Hypothalamus (tissue), 51 donors: ENCODE measurements around the gene ARHGEF37.
"Not testable (repeated sequence)": the region's sequence is repeated elsewhere in the genome, so short reads cannot be mapped to it uniquely, and the experiment has no call there.

Experiments used
- DNase-seq, 51 donors: peaks; one replicate each; lab custom pipeline; 2025; lab: John Stamatoyannopoulos, UW

ARHGEF37 gene

GRCh38 chr5:149563466-149563865 is 17.8 kb upstream of the ARHGEF37 start:
- DNase-seq, result no peak

GRCh38 chr5:149564542-149565140 is 16.7 kb upstream of the ARHGEF37 start:
- peak in 10 of 51 donors; percentile 6 to 74 (median 14) for DNase-seq

- DNase-seq, result no peak
These were observed 14.1 kb upstream of the ARHGEF37 start for GRCh38 chr5:149567226-149567625.

- DNase-seq, result no peak
These were observed 9.1 kb upstream of the ARHGEF37 start for GRCh38 chr5:149572170-149572569.

- peak in 1 of 51 donors; percentile 9 for DNase-seq
These were observed 8.6 kb upstream of the ARHGEF37 start for GRCh38 chr5:149572576-149573231.

GRCh38 chr5:149575131-149575530 is 6.2 kb upstream of the ARHGEF37 start:
- no peak for DNase-seq

- DNase-seq, result no peak
These were observed 5.3 kb upstream of the ARHGEF37 start for GRCh38 chr5:149576021-149576420.

- DNase-seq, result no peak
These were observed 2.4 kb upstream of the ARHGEF37 start for GRCh38 chr5:149578896-149579295.

- DNase-seq, result peak in 1 of 51 donors; percentile 66
These were observed 498 bp upstream of the ARHGEF37 start for GRCh38 chr5:149580808-149581191.

- DNase-seq, result peak in 14 of 51 donors; percentile 3 to 72 (median 15)
These were observed 852 bp downstream of the ARHGEF37 start for GRCh38 chr5:149581931-149582768.

GRCh38 chr5:149583394-149583793 is 2.1 kb downstream of the ARHGEF37 start:
- peak in 32 of 51 donors; percentile 8 to 78 (median 34) for DNase-seq

- DNase-seq, result peak in 1 of 51 donors; percentile 42
These were observed 2.8 kb downstream of the ARHGEF37 start for GRCh38 chr5:149584121-149584520.

- no peak for DNase-seq
These were observed 4.6 kb downstream of the ARHGEF37 start for GRCh38 chr5:149585910-149586309.

- DNase-seq, result no peak
These were observed 5.5 kb downstream of the ARHGEF37 start for GRCh38 chr5:149586708-149587318.

- no peak for DNase-seq
These were observed 7.6 kb downstream of the ARHGEF37 start for GRCh38 chr5:149588936-149589335.

- DNase-seq, result no peak
These were observed 12.1 kb downstream of the ARHGEF37 start for GRCh38 chr5:149593370-149593769.

- DNase-seq, result no peak
These were observed 13.1 kb downstream of the ARHGEF37 start for GRCh38 chr5:149594206-149594895.

GRCh38 chr5:149595105-149595504 is 13.8 kb downstream of the ARHGEF37 start:
- DNase-seq, result not testable (repeated sequence)

- DNase-seq, result no peak
These were observed 15.4 kb downstream of the ARHGEF37 start for GRCh38 chr5:149596712-149597111.

- no peak for DNase-seq
These were observed 16.3 kb downstream of the ARHGEF37 start for GRCh38 chr5:149597618-149598017.
